ACC112 (cell line): ENCODE results near the gene NUDC.

Experiments used
- H2AFZ ChIP-seq: fragments of 200-600 bp; sonication (generic); one replicate; pipeline ENCODE4 v1.6.0; 2017; ENCODE audit warnings: antibody characterized with exemption, low read length; ENCODE audit not compliant: unreplicated experiment
- H3K27ac ChIP-seq: fragments of 200-600 bp; sonication (generic); 2 replicates; pipeline ENCODE4 v1.5.1; 2014; ENCODE audit warnings: low read depth, mild to moderate bottlenecking, antibody characterized with exemption, low read length, moderate library complexity
- H3K27me3 ChIP-seq: fragments of 200-600 bp; sonication (generic); 2 replicates; pipeline ENCODE4 v1.6.1; 2014; ENCODE audit warnings: mild to moderate bottlenecking, antibody characterized with exemption, low read length, moderate library complexity, mixed read lengths; ENCODE audit not compliant: insufficient read depth
- H3K36me3 ChIP-seq: fragments of 200-600 bp; sonication (generic); 2 replicates; pipeline ENCODE4 v1.6.1; 2016; ENCODE audit warnings: mild to moderate bottlenecking, antibody characterized with exemption, low read length, moderate library complexity, mixed read lengths; ENCODE audit not compliant: insufficient read depth
- H3K4me1 ChIP-seq: fragments of 200-600 bp; sonication (generic); one replicate; pipeline ENCODE4 v1.6.1; 2016; ENCODE audit warnings: low read length, mixed read lengths; ENCODE audit not compliant: insufficient read depth, unreplicated experiment, control insufficient read depth
- H3K4me3 ChIP-seq: fragments of 200-600 bp; sonication (generic); 2 replicates; pipeline ENCODE4 v1.5.1; 2014; ENCODE audit warnings: mild to moderate bottlenecking, low read depth, low read length
- H3K79me2 ChIP-seq: fragments of 200-600 bp; sonication (generic); one replicate; pipeline ENCODE4 v1.6.0; 2016; ENCODE audit warnings: low read length; ENCODE audit not compliant: control insufficient read depth, unreplicated experiment, insufficient read depth

NUDC gene

GRCh38 chr1:26912147-26912490 lies 9.4 kb upstream of the NUDC start:
- Histone ChIP-seq H3K27ac (no peak overlapping the region), H3K36me3 (no peaks in the 10 kb centered on the region), H3K27me3 (no peaks in the 10 kb centered on the region), H3K4me1 (peaks cover 9% of the 10 kb centered on the region), H3K79me2 (no peaks in the 10 kb centered on the region), H3K4me3 (no peak overlapping the region), H2AFZ (no peak overlapping the region)

- no peak overlapping the region for H3K27ac ChIP-seq
- H3K4me1 ChIP-seq = no peaks in the 10 kb centered on the region
- H3K79me2 ChIP-seq = no peaks in the 10 kb centered on the region
- no peak overlapping the region for H2AFZ ChIP-seq
- no peaks in the 10 kb centered on the region for H3K36me3 ChIP-seq
- no peak overlapping the region for H3K4me3 ChIP-seq
- H3K27me3 ChIP-seq = no peaks in the 10 kb centered on the region
Observed at GRCh38 chr1:26913389-26913753, 8.2 kb upstream of the NUDC start.

- H2AFZ ChIP-seq = no peak within 1 kb of the TSS
- H3K36me3 ChIP-seq = no peaks in the 10 kb centered on the region
- no peak within 1 kb of the TSS for H3K4me3 ChIP-seq
- no peaks in the 10 kb centered on the region for H3K79me2 ChIP-seq
- H3K4me1 ChIP-seq = no peaks in the 10 kb centered on the region
- no peaks in the 10 kb centered on the region for H3K27me3 ChIP-seq
- H3K27ac ChIP-seq = no peak within 1 kb of the TSS
Observed at GRCh38 chr1:26913754-26914619, 7.6 kb upstream of the NUDC start, which contains the start of gene NR0B2. Gene NR0B2, minus strand, starts transcription at chr1:26913975. Its CDS starts 35 bp downstream, at chr1:26913940.

GRCh38 chr1:26915204-26915842 lies 6.2 kb upstream of the NUDC start:
- Histone ChIP-seq H3K4me3 (no peak overlapping the region), H3K36me3 (no peaks in the 10 kb centered on the region), H2AFZ (no peak overlapping the region), H3K4me1 (no peaks in the 10 kb centered on the region), H3K27me3 (no peaks in the 10 kb centered on the region), H3K27ac (no peak overlapping the region), H3K79me2 (no peaks in the 10 kb centered on the region)

GRCh38 chr1:26921126-26921539 lies 410 bp upstream of the NUDC start:
- peaks cover 10% of the 10 kb centered on the region for H3K36me3 ChIP-seq
- H3K4me3 ChIP-seq = peak overlapping the region; percentile 84
- H3K4me1 ChIP-seq = peaks cover 15% of the 10 kb centered on the region
- H2AFZ ChIP-seq = peak overlapping the region; percentile 71
- H3K27ac ChIP-seq = peak overlapping the region; percentile 40
- no peaks in the 10 kb centered on the region for H3K27me3 ChIP-seq
- H3K79me2 ChIP-seq = peaks cover 31% of the 10 kb centered on the region

- H3K79me2 ChIP-seq = peaks cover 40% of the 10 kb centered on the region
- H3K27me3 ChIP-seq = no peaks in the 10 kb centered on the region
- no peak overlapping the region for H2AFZ ChIP-seq
- H3K4me1 ChIP-seq = peaks cover 15% of the 10 kb centered on the region
- peak overlapping the region; percentile 69 for H3K27ac ChIP-seq
- peaks cover 15% of the 10 kb centered on the region for H3K36me3 ChIP-seq
- peak overlapping the region; percentile 84 for H3K4me3 ChIP-seq
Observed at GRCh38 chr1:26922431-26922729, 837 bp downstream of the NUDC start.

- Histone ChIP-seq H3K4me1 (peaks cover 15% of the 10 kb centered on the region), H3K36me3 (peaks cover 16% of the 10 kb centered on the region), H3K4me3 (peak overlapping the region; percentile 84), H3K79me2 (peaks cover 44% of the 10 kb centered on the region), H3K27ac (0 out of 2 replicates have a peak overlapping the region, but pooled peaks have one; percentile 69), H2AFZ (no peak overlapping the region), H3K27me3 (no peaks in the 10 kb centered on the region)
Observed at GRCh38 chr1:26922901-26923300, 1.4 kb downstream of the NUDC start.

GRCh38 chr1:26923711-26924110 lies 2.2 kb downstream of the NUDC start:
- H3K79me2 ChIP-seq = peaks cover 52% of the 10 kb centered on the region
- H3K4me3 ChIP-seq = peak overlapping the region; percentile 27; the same call in 1 of the 2 replicates
- no peak overlapping the region for H3K27ac ChIP-seq
- H2AFZ ChIP-seq = no peak overlapping the region
- peaks cover 15% of the 10 kb centered on the region for H3K4me1 ChIP-seq
- no peaks in the 10 kb centered on the region for H3K27me3 ChIP-seq
- H3K36me3 ChIP-seq = peaks cover 24% of the 10 kb centered on the region

- H3K36me3 ChIP-seq = peaks cover 24% of the 10 kb centered on the region
- H2AFZ ChIP-seq = no peak overlapping the region
- no peak overlapping the region for H3K4me3 ChIP-seq
- H3K4me1 ChIP-seq = no peaks in the 10 kb centered on the region
- H3K27ac ChIP-seq = no peak overlapping the region
- peaks cover 39% of the 10 kb centered on the region for H3K79me2 ChIP-seq
- no peaks in the 10 kb centered on the region for H3K27me3 ChIP-seq
Observed at GRCh38 chr1:26932531-26932930, 11.0 kb downstream of the NUDC start.

GRCh38 chr1:26936823-26937222 lies 15.3 kb downstream of the NUDC start:
- H3K79me2 ChIP-seq = peaks cover 42% of the 10 kb centered on the region
- H3K27me3 ChIP-seq = no peaks in the 10 kb centered on the region
- peaks cover 9% of the 10 kb centered on the region; the same call in 1 of the 2 replicates for H3K36me3 ChIP-seq

More at GRCh38 chr1:26936823-26937222, 15.3 kb downstream of the NUDC start:
- peaks cover 14% of the 10 kb centered on the region for H3K4me1 ChIP-seq
- no peak overlapping the region for H3K4me3 ChIP-seq
- no peak overlapping the region for H3K27ac ChIP-seq
- H2AFZ ChIP-seq = no peak overlapping the region
